GM12891 (cell line): Measurements from ENCODE around the gene TMTC2.

ENCODE experiments used
- DNase-seq: peaks from one replicate; pipeline ENCODE4 v3.0.0; 2011; ENCODE audit warnings: low spot score; ENCODE audit not compliant: insufficient read length
- FAIRE-seq: peaks from 2 replicates; lab custom pipeline; 2011; peaks lifted over from hg19 to GRCh38; lab: Jason Lieb, UNC
- PAX5 ChIP-seq: IDR thresholded peaks from 2 replicates; pipeline ENCODE4 v1.6.1; 2011; ENCODE audit warnings: low read length, moderate library complexity, mild to moderate bottlenecking; ENCODE audit not compliant: insufficient read depth, severe bottlenecking
- POLR2A ChIP-seq: IDR thresholded peaks from 2 replicates; pipeline ENCODE4 v1.6.1; 2011; ENCODE audit warnings: low read depth, low read length, control low read depth
- POLR2AphosphoS5 ChIP-seq: IDR thresholded peaks from 2 replicates; pipeline ENCODE4 v1.6.1; 2011; ENCODE audit warnings: low read depth, low read length, control low read depth
- POU2F2 ChIP-seq: IDR thresholded peaks from 2 replicates; pipeline ENCODE4 v1.6.1; 2011; ENCODE audit warnings: low read depth, mild to moderate bottlenecking, control low read depth, low read length, moderate library complexity
- SPI1 ChIP-seq: IDR thresholded peaks from 2 replicates; pipeline ENCODE4 v1.6.1; 2011; ENCODE audit warnings: low read depth, low read length, control low read depth
- TAF1 ChIP-seq: IDR thresholded peaks from 2 replicates; pipeline ENCODE4 v1.6.1; 2011; ENCODE audit warnings: low read depth, low read length, control low read depth

The TMTC2 gene

DNA sequence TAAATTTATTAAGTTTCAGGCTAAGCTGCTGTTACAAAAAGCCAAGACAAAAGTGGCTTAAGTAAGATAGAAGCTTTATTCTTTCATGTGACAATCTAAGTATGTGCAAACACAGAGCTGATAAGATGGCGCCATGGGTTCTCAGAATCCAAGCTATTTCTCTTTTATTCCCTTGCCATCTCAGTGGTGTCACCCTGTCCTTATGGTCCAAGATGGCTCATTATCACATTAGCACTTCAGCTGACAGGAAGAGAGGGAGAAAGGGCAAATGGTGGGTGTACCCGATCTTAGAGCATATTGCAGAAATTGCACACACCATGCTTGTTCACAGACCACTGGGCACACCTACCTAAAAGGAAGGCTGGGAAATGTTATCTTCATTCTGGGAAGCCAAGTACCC lies 211.7 kb downstream of the TMTC2 start:
- no peak for FAIRE-seq
- TF ChIP-seq POU2F2 = no peak
- no peak for DNase-seq

DNA sequence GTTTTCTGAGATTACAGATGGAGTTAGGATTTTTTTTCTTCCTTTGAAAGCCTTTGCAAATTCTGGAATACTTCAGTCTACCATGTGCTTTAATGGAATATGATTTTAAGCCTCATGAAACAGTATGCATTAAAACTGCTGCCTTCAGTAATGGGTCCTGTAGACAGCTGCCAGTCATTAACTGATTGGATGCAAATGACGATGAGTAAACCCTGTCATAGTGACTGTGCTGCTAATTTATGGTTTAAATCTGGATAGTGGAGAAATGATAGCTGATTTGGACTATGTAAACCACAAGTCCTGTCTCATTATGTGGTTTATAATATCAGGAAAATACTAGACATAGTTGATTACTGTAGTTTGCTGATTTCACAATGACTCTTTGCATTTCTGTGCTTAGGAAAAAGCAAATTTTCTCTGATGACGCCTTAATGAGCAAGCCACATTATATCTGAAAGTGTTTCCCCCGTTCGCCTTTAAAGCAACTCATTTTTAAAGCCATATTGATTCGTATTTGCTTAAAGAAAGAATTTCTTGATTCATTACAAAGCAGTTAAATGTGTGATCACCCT lies 217.6 kb downstream of the TMTC2 start:
- no peak for TF ChIP-seq POLR2AphosphoS5
- TF ChIP-seq TAF1 = no peak
- TF ChIP-seq SPI1 = no peak
- no peak for TF ChIP-seq PAX5
- TF ChIP-seq POU2F2 = no peak
- TF ChIP-seq POLR2A = no peak
- DNase-seq = no peak
- no peak for FAIRE-seq

DNA sequence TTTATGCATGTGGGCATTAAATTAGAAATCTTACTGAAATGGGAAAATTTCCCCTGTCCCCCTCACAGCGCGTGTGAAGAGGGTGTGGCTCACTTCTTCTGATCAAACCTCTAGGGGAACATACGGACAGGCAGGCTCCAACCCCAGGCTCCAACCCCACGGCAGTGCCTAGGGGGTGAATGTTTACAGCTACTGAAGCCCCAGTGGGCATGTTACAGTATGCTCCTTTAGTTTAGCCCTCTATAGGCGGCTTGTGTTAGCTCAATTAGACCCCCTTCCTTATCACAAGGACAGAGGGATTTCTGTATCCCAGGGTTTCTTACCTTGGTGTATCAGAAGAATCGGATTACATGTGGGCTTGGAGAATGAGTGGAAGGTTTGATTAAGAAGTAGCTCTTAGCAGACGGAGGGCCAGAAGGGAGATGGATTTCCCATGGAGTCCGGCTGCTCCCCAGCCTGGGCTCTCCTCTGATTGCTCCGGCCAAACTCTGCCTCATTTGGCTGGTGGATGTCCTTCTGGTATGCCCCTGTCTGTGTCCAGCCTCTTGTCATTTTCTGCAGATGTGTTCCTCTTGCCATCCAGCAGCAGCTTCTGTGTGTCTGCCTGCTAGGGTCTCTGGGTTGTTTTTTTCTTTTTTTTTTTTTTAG lies 223.7 kb downstream of the TMTC2 start:
- FAIRE-seq (no peak), DNase-seq (no peak)
- TF ChIP-seq TAF1 (no peak), PAX5 (no peak), POLR2A (no peak), SPI1 (no peak), POU2F2 (no peak), POLR2AphosphoS5 (no peak)

DNA sequence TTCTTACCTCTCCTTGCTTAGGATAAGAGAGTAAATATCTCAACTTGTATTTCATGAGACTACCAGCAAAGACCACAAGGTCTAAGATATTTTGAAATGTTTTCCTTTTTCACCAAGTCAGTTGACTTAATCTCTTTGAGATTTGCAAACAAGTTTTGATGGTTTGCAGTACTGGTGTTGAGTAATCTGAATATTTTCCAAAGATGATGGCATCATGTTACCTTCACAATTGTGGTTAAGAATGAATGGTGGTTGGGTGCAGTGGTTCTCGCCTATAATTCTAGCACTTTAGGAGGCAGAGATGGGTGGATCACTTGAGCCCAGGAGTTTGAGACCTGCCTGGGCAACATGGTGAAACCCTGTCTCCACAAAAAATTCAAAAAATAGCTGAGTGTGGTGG lies 225.7 kb downstream of the TMTC2 start:
- no peak for DNase-seq
- FAIRE-seq = no peak
- TF ChIP-seq POLR2A = no peak
- no peak for TF ChIP-seq SPI1
- no peak for TF ChIP-seq POU2F2
- TF ChIP-seq PAX5 = no peak

DNA sequence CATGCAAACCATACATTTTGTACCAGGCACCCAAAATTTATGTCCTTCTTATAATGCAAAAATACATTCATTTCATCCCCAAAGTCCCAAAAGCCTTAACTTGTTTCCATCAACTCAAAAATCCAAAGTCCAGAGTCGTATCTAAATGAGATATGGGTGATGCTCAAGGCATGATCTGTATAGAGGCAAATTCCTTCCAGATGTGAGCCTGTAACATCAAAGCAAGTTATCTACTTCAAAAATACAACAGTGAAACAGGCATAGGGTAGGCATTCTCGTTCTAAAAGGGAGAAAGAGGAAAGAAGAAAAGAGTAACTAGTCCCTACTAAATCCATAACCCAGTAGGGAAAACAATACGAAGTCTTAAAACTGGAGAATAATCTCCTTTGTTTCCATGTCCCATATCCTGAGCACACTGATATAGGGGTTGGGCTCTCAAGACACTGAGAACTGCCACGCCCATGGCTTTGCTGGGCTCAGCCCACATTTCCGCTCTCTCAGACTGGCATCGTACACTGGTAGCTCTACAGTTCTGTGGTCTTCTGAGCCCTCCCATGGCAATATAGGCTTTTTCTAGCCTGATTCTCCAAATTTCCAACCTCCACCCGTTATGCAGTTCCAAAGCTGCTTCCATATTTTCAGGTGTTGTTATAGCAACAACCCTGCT lies 232.8 kb downstream of the TMTC2 start:
- DNase-seq (no peak), FAIRE-seq (no peak)
- TF ChIP-seq SPI1 = no peak
- no peak for TF ChIP-seq POU2F2
- TF ChIP-seq PAX5 = no peak
- TF ChIP-seq POLR2A = no peak
- no peak for TF ChIP-seq POLR2AphosphoS5
- no peak for TF ChIP-seq TAF1

DNA sequence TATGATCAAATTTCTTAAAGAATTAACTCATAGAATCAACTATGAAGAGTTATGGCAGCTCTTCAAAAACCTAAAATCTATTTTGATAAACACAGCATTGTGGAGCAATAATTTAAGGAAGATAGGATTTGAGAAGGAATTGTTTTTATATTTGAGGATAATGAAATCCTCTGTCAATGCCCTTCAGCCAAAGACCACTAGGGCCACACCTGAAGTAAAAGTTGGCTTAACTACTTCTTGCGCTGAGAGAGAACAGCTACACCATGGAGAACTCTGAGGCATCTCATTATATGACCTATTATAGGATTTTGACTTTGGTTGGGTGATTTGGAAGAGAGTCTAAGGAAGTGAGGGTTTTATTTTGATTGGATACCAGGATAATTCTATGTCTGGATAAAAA lies 237.2 kb downstream of the TMTC2 start:
- FAIRE-seq = no peak
- DNase-seq = no peak
- no peak for TF ChIP-seq SPI1
- TF ChIP-seq PAX5 = no peak
- TF ChIP-seq POLR2AphosphoS5 = no peak
- no peak for TF ChIP-seq POLR2A
- TF ChIP-seq POU2F2 = no peak

DNA sequence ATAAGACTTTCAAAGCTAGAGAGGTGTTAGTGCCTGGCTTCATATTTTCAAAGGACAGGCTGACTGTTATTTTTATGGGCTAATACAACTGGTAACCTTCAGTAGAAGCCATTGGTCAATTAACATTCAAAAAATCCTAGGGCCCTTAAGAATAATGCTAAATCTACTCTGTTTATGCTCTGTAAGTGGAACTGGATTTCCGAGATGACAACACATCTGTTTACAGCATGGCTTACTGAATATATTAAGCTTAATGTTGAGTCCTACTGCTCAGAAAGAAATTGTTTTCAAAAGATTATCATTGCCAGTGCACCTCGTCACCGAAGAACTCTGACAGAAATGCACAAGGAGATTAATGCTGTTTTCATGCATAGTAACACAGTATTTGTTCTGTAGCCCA lies 239.9 kb downstream of the TMTC2 start:
- TF ChIP-seq PAX5 (no peak), SPI1 (no peak), POLR2A (no peak), TAF1 (no peak), POU2F2 (no peak), POLR2AphosphoS5 (no peak)
- no peak for DNase-seq

DNA sequence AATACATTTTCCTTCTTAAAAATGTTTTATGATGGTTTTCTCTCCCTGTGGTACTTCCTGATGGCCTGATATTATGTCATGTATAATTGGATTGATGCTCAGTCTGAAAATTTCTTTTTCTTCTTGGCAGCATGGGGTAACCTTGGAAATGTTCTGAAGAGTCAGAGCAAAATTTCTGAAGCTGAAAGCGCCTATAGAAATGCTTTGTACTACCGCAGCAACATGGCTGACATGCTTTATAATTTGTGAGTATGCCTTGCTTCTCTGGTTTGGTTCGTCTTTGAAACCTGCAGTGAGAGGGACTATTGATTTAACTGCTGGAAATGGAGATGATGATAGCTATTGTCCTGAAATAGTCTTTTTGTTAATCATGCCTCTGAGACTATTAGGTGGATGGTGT lies 243.6 kb downstream of the TMTC2 start:
- no peak for FAIRE-seq

More for the DNA sequence above, 239.9 kb downstream of the TMTC2 start:
- FAIRE-seq = no peak

DNA sequence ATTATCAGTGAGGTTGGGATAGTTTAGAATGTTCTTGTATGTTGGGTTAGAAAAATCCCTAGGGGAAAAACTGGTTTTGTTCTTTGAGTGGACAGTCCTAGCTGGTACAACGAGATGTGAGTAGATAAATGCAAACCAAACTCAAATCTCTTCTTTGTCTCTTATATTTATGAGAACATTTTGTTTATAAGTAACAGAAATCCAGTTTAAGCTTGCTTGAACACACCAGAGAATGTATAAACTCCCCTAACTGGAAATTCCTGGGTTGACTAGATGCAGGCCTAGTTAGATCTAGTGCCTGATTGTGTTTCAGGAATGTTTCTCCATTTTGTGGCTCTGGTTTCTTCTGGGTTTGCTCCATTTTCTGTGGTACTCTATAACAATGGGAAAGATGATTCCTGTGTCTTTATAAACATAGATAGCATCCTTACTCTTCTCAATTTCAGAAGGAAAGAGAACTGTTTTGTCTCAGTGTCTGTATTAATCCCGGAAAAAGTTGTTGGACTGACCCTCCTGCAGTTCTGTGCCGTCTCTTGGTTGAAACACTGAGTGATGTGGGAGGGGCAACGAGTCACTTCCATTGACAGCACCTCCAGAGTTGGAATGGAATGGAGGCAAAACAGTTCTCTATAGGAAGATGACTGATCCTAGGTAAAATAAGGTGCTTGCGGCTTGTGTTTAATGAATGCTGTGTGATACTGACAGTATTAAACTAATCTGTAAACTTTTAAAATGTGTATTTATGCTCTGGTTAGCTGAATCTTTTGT lies 244.8 kb downstream of the TMTC2 start:
- TF ChIP-seq POLR2A (no peak), POLR2AphosphoS5 (no peak), SPI1 (no peak), PAX5 (no peak), POU2F2 (no peak), TAF1 (no peak)
- DNase-seq = no peak
- no peak for FAIRE-seq

More for the DNA sequence above, 243.6 kb downstream of the TMTC2 start:
- no peak for DNase-seq
- TF ChIP-seq TAF1 (no peak), POLR2A (no peak), SPI1 (no peak), PAX5 (no peak), POLR2AphosphoS5 (no peak), POU2F2 (no peak)
